Vagina (tissue), 2 donors: ENCODE data around the gene TMPRSS2.

ENCODE experiments used
- CTCF ChIP-seq, 3 experiments: fragments of 450-650 bp in 2 of 3; fragments of 200-600 bp in 1 of 3; sonication (generic) in 1 of 3; IDR thresholded peaks; one replicate each; pipeline ENCODE4 v1.5.1; 2017 to 2019; ENCODE audit warnings: antibody characterized with exemption in 3 of 3, mild to moderate bottlenecking in 2 of 3, moderate library complexity in 2 of 3
- POLR2A ChIP-seq, 2 donors: fragments of 450-650 bp; IDR thresholded peaks; one replicate each; pipeline ENCODE4 v1.6.1; 2017; ENCODE audit warnings: antibody characterized with exemption in 2 of 2, mild to moderate bottlenecking in 2 of 2, moderate library complexity in 2 of 2
- POLR2AphosphoS5 ChIP-seq, 2 donors: sonication (generic); formaldehyde crosslinking; IDR thresholded peaks; one replicate each; pipeline ENCODE4 v1.9.0; 2017; ENCODE audit warnings: antibody characterized with exemption in 2 of 2, mild to moderate bottlenecking in 2 of 2, low read depth in 1 of 2; ENCODE audit not compliant: insufficient read depth in 1 of 2

- TF ChIP-seq POLR2A (IDR thresholded peaks at IDR 0.05) (no peak), CTCF (IDR thresholded peaks at IDR 0.05) (no peak), POLR2AphosphoS5 (IDR thresholded peaks at IDR 0.05; ENCODE audit: insufficient read depth in 1 of 2, low read depth in 1 of 2) (no peak)
Observed at GRCh38 chr21:41478319-41479177, 29.4 kb downstream of the TMPRSS2 start.
